HepG2 (cell line): ENCODE results near the gene DPY19L3. TPM values are rescaled to one million over a fixed set of nuclear protein-coding genes. Genes with fewer than 3 reads are reported as not detected.

Experiments
- ASH2L ChIP-seq: fragments of 300-600, 200-600 bp; sonication (generic); IDR thresholded peaks from 2 replicates; pipeline ENCODE4 v1.7.0; 2017; ENCODE audit warnings: low read depth, mild to moderate bottlenecking, moderate library complexity, mixed read lengths, low read length; ENCODE audit not compliant: insufficient read length
- FOXJ3 ChIP-seq: sonication (generic); formaldehyde crosslinking; IDR thresholded peaks from 2 replicates; pipeline ENCODE4 v1.4.0; 2020; ENCODE audit warnings: missing genetic modification reagents, mild to moderate bottlenecking, borderline replicate concordance
- GPBP1L1 ChIP-seq: sonication (generic); formaldehyde crosslinking; IDR thresholded peaks from 2 replicates; pipeline ENCODE4 v1.5.0; 2020; ENCODE audit warnings: mild to moderate bottlenecking, missing genetic modification reagents
- GTF3A ChIP-seq: sonication (generic); formaldehyde crosslinking; conservative IDR thresholded peaks from 2 replicates; pipeline ENCODE4 v1.4.0; 2020; ENCODE audit warnings: mild to moderate bottlenecking, missing genetic modification reagents
- HBP1 ChIP-seq: IDR thresholded peaks from 2 replicates; pipeline ENCODE4 v1.6.1; 2016; ENCODE audit warnings: low read depth, control low read depth
- JARID2 ChIP-seq: sonication (generic); formaldehyde crosslinking; IDR thresholded peaks from 2 replicates; pipeline ENCODE4 v1.8.1; 2023; ENCODE audit warnings: missing genetic modification reagents, inconsistent platforms; ENCODE audit not compliant: insufficient replicate concordance
- MAFK ChIP-seq, 2 experiments: IDR thresholded peaks in 1 of 2; conservative IDR thresholded peaks in 1 of 2; 2 replicates each; pipeline ENCODE4 v1.6.1; 2011; ENCODE audit warnings: improper control_type of control experiment in 2 of 2, low read length in 2 of 2
- NFYC ChIP-seq: IDR thresholded peaks from 2 replicates; pipeline ENCODE4 v1.6.1; 2016; ENCODE audit warnings: missing genetic modification reagents, missing compliant biosample characterization
- NKX3-1 ChIP-seq: sonication (generic); formaldehyde crosslinking; IDR thresholded peaks from 2 replicates; pipeline ENCODE4 v1.5.0; 2020; ENCODE audit warnings: missing genetic modification reagents
- NONO ChIP-seq, 2 experiments: fragments of 450-650 bp in 1 of 2; sonication (generic) in 1 of 2; formaldehyde crosslinking in 1 of 2; IDR thresholded peaks in 1 of 2; conservative IDR thresholded peaks in 1 of 2; 2 replicates each; pipeline versions ENCODE4 v1.6.1 to v1.8.0; 2017 to 2022; ENCODE audit warnings: mild to moderate bottlenecking in 1 of 2, missing genetic modification reagents in 1 of 2, moderate library complexity in 1 of 2
- PRPF4 ChIP-seq: fragments of 200-400 bp; formaldehyde crosslinking; IDR thresholded peaks from 2 replicates; pipeline ENCODE4 v1.6.1; 2016; ENCODE audit warnings: low read length, low read depth; ENCODE audit not compliant: poor library complexity, severe bottlenecking
- REPIN1 ChIP-seq: sonication (generic); formaldehyde crosslinking; IDR thresholded peaks from 2 replicates; pipeline ENCODE4 v1.8.0; 2022; ENCODE audit warnings: missing genetic modification reagents, low read depth, mild to moderate bottlenecking, borderline replicate concordance
- SMAD3 ChIP-seq: sonication (generic); formaldehyde crosslinking; IDR thresholded peaks from 2 replicates; pipeline ENCODE4 v1.4.0; 2020; ENCODE audit warnings: missing genetic modification reagents
- TEAD3 ChIP-seq: optimal IDR thresholded peaks from 2 replicates; pipeline ENCODE3; 2016; ENCODE audit warnings: borderline replicate concordance
- ZBTB26 ChIP-seq: IDR thresholded peaks from 2 replicates; pipeline ENCODE4 v1.6.1; 2016; ENCODE audit warnings: missing compliant biosample characterization, missing genetic modification reagents, borderline replicate concordance
- ZBTB42 ChIP-seq: sonication (generic); formaldehyde crosslinking; IDR thresholded peaks from 2 replicates; pipeline ENCODE4 v1.5.0; 2020; ENCODE audit warnings: mild to moderate bottlenecking, missing genetic modification reagents
- ZNF264 ChIP-seq: sonication (generic); formaldehyde crosslinking; IDR thresholded peaks from 2 replicates; pipeline ENCODE4 v1.4.0; 2020; ENCODE audit warnings: missing genetic modification reagents
- ZNF549 ChIP-seq: sonication (generic); formaldehyde crosslinking; IDR thresholded peaks from 2 replicates; pipeline ENCODE4 v1.5.0; 2020; ENCODE audit warnings: missing genetic modification reagents
- ZNF552 ChIP-seq: sonication (generic); formaldehyde crosslinking; IDR thresholded peaks from 2 replicates; pipeline ENCODE4 v1.9.0; 2022; ENCODE audit warnings: missing genetic modification reagents, mild to moderate bottlenecking, borderline replicate concordance
- ZNF577 ChIP-seq: sonication (generic); formaldehyde crosslinking; IDR thresholded peaks from 2 replicates; pipeline ENCODE4 v1.4.0; 2020; ENCODE audit warnings: mild to moderate bottlenecking, low read depth, missing genetic modification reagents, borderline replicate concordance
- ZNF589 ChIP-seq: sonication (generic); formaldehyde crosslinking; conservative IDR thresholded peaks from 2 replicates; pipeline ENCODE4 v1.8.0; 2022; ENCODE audit warnings: mild to moderate bottlenecking, moderate library complexity, missing genetic modification reagents
- ZNF883 ChIP-seq: sonication (generic); formaldehyde crosslinking; IDR thresholded peaks from 2 replicates; pipeline ENCODE4 v1.5.1; 2020; ENCODE audit warnings: mild to moderate bottlenecking, missing genetic modification reagents; ENCODE audit errors: not compliant biosample characterization
- ZSCAN29 ChIP-seq: sonication (generic); formaldehyde crosslinking; conservative IDR thresholded peaks from 2 replicates; pipeline ENCODE4 v1.4.0; 2020; ENCODE audit warnings: mild to moderate bottlenecking, missing genetic modification reagents
- polyA plus RNA-seq, 8 experiments: library from polyadenylated mRNA; depleted of rRNA in 3 of 8; stranded (reverse) in 7 of 8; unstranded in 1 of 8; fragments of >200 nt; fragmentation: Illumina TruSeq in 4 of 8; extraction: Trizol in 4 of 8; gene quantifications; 2 replicates each; pipeline versions ENCODE4 v1.2.1 to v1.2.3, GENCODE V29; 2011 to 2016; ENCODE audit warnings: low read depth in 4 of 8, missing spikeins in 1 of 8, mixed read lengths in 1 of 8; ENCODE audit not compliant: insufficient read depth in 1 of 8
- total RNA-seq, 5 experiments: library from RNA; depleted of rRNA; stranded (reverse); fragments of >200 nt; fragmentation: Illumina TruSeq; extraction: Trizol; gene quantifications; 2 replicates each; pipeline ENCODE4 v1.2.3, GENCODE V29; 2016; ENCODE audit warnings: low read depth in 1 of 5

Gene DPY19L3
- total and polyA plus RNA-seq, 2 of the 13 experiments (the other 11 are each of a cell fraction or from before 2014, with no cell fraction given) = 21.6 to 25.2 TPM

GRCh38 chr19:32373585-32374295, 31.8 kb upstream of the DPY19L3 start (continued):
- TF ChIP-seq NFYC (CRISPR knock-in tag) (peak; percentile 34), ZNF883 (CRISPR knock-in tag) (no peak), ZSCAN29 (CRISPR knock-in tag) (peak; percentile 63; the same call in 1 of the 2 replicates), ZNF552 (CRISPR knock-in tag) (no peak), FOXJ3 (CRISPR knock-in tag) (peak; percentile 85; the same call in 1 of the 2 replicates), NKX3-1 (0 out of 2 replicates have a peak, but pooled peaks have one; percentile 19), HBP1 (CRISPR knock-in tag) (no peak), PRPF4 (no peak), TEAD3 (peak; percentile 97), ZNF264 (CRISPR knock-in tag) (0 out of 2 replicates have a peak, but pooled peaks have one; percentile 38), ZNF549 (no peak), ZNF577 (CRISPR knock-in tag) (no peak), ZBTB42 (CRISPR knock-in tag) (no peak), ZNF589 (CRISPR knock-in tag) (no peak; the same call in 1 of the 2 replicates), SMAD3 (CRISPR knock-in tag) (peak; percentile 91; the same call in 1 of the 2 replicates), GTF3A (CRISPR knock-in tag) (no peak), MAFK (conservative IDR thresholded peaks at IDR 0.05 in 1 of 2, IDR thresholded peaks at IDR 0.05 in 1 of 2; ENCODE audit: low read length in 2 of 2) (peak; percentile 47 to 62; a peak in 3 of 4 replicates), JARID2 (CRISPR knock-in tag) (no peak), ZBTB26 (CRISPR knock-in tag) (0 out of 2 replicates have a peak, but pooled peaks have one; percentile 34), GPBP1L1 (CRISPR knock-in tag) (no peak), REPIN1 (no peak), NONO (IDR thresholded peaks at IDR 0.05) (no peak), NONO (CRISPR knock-in tag; conservative IDR thresholded peaks at IDR 0.05) (peak; percentile 57), ASH2L (peak; percentile 73)
